Dendritic cell treated with granulocyte-macrophage colony-stimulating factor and Interleukin-4, amounts not matched to agents 40 ng/mL and 50 ng/mL, for 4 days (primary cell): ENCODE results near the gene SOX5.
"Not testable (repeated sequence)": the region's sequence is repeated elsewhere in the genome, so short reads cannot be mapped to it uniquely, and the experiment has no call there.

Source experiments
- H3K27ac Mint-ChIP-seq: one replicate; pipeline ENCODE4 v1.8.0; 2022; ENCODE audit warnings: mild to moderate bottlenecking, mixed read lengths
- H3K27me3 Mint-ChIP-seq: one replicate; pipeline ENCODE4 v1.8.0; 2022; ENCODE audit warnings: mild to moderate bottlenecking, mixed read lengths
- H3K36me3 Mint-ChIP-seq: one replicate; pipeline ENCODE4 v1.8.0; 2022; ENCODE audit warnings: low read depth, mixed read lengths
- H3K4me1 Mint-ChIP-seq: one replicate; pipeline ENCODE4 v1.8.0; 2022; ENCODE audit warnings: low read depth, mixed read lengths
- H3K4me3 Mint-ChIP-seq: one replicate; pipeline ENCODE4 v1.8.0; 2022; ENCODE audit warnings: mild to moderate bottlenecking, moderate library complexity, mixed read lengths
- H3K9me3 Mint-ChIP-seq: one replicate; pipeline ENCODE4 v1.8.0; 2022; ENCODE audit warnings: mixed read lengths
- intact Hi-C: fragments of 100-400 bp; cut with micrococcal nuclease; formaldehyde crosslinking; loops from one replicate; pipeline ENCODE4 v1.15.0; 2022

The SOX5 gene

DNA sequence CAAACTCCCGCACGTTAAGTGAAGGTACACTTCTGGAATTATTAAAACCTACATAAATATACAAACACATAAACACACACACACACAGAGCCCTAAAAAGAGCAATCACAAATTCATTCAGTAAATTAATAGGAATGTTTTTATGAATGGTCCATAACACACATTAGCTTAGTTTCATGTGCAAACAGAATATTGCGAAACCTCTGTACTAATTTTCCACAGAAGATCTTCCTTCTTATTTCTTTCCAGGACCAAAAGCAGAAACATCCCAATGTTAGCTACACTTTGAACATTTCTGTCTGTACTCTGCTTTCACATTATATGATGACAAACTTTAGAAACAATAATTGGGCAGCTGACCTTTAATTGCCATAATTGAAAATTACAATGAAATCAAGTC, 101.6 kb downstream of the SOX5 start:
- no peaks in the 10 kb centered on the region for H3K27me3 Mint-ChIP-seq
- no peaks in the 10 kb centered on the region for H3K36me3 Mint-ChIP-seq
- no peaks in the 10 kb centered on the region for H3K4me1 Mint-ChIP-seq
- no peak overlapping the region for H3K27ac Mint-ChIP-seq
- H3K4me3 Mint-ChIP-seq = no peak overlapping the region
- no peaks in the 10 kb centered on the region for H3K9me3 Mint-ChIP-seq
- intact Hi-C loops = no loop called here

DNA sequence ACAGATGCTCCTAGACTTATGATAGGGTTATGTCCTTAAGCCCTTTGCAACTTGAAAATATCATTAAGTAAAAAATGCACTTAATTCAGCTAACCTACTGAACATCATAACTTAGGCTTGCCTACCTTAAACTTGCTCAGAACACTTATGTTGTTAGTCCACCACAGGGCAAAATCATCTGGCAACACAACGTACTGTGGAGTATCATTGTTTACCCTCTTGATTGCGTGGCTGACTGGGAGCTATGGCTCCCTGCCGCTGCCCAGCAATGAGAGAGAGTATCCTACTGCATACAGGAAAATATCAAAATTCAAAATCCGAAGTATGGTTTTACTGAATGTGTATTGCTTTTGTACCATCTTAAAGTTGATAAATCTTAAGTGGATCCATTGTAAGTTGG, 105.5 kb downstream of the SOX5 start:
- Mint-ChIP-seq H3K27ac (no peak overlapping the region), H3K36me3 (no peaks in the 10 kb centered on the region), H3K4me3 (no peak overlapping the region), H3K9me3 (no peaks in the 10 kb centered on the region), H3K27me3 (no peaks in the 10 kb centered on the region), H3K4me1 (no peaks in the 10 kb centered on the region)
- intact Hi-C loops = no loop called here

DNA sequence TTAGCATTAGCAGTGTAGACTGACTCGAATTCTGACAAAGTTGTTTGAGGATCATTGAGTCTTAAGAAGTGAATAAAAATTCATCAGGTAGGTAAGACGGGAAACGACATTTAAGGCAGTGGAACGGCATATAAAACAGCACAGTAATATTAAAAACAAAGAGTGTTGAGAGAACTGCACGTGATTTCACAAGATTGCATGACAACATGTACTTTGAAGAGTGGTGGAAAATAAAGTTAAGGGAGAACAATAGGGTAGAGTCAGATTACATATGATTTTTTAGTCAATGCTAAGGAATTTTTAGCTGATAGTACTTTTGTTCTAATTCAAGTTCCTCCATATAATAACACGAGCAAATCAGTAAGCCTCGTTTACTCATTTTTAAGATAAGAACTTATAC, 115.4 kb downstream of the SOX5 start:
- intact Hi-C loops = no loop called here
- H3K27me3 Mint-ChIP-seq = no peaks in the 10 kb centered on the region
- no peak overlapping the region for H3K27ac Mint-ChIP-seq
- H3K4me3 Mint-ChIP-seq = no peak overlapping the region
- no peaks in the 10 kb centered on the region for H3K9me3 Mint-ChIP-seq
- H3K36me3 Mint-ChIP-seq = no peaks in the 10 kb centered on the region
- no peaks in the 10 kb centered on the region for H3K4me1 Mint-ChIP-seq

- intact Hi-C loops = no loop called here
- Mint-ChIP-seq H3K27ac (no peak overlapping the region), H3K4me1 (no peaks in the 10 kb centered on the region), H3K9me3 (no peaks in the 10 kb centered on the region), H3K27me3 (no peaks in the 10 kb centered on the region), H3K4me3 (no peak overlapping the region), H3K36me3 (no peaks in the 10 kb centered on the region)
Observed at GRCh38 chr12:23831739-23832138, 117.7 kb downstream of the SOX5 start.

GRCh38 chr12:23830210-23830609, 119.3 kb downstream of the SOX5 start:
- H3K27me3 Mint-ChIP-seq = no peaks in the 10 kb centered on the region
- H3K9me3 Mint-ChIP-seq = no peaks in the 10 kb centered on the region
- no peaks in the 10 kb centered on the region for H3K36me3 Mint-ChIP-seq
- intact Hi-C loops = no loop called here
- no peak overlapping the region for H3K27ac Mint-ChIP-seq
- H3K4me1 Mint-ChIP-seq = no peaks in the 10 kb centered on the region
- H3K4me3 Mint-ChIP-seq = no peak overlapping the region

GRCh38 chr12:23827353-23827752, 122.1 kb downstream of the SOX5 start:
- Mint-ChIP-seq H3K4me1 (no peaks in the 10 kb centered on the region), H3K4me3 (no peak overlapping the region), H3K36me3 (no peaks in the 10 kb centered on the region), H3K9me3 (peaks cover 22% of the 10 kb centered on the region), H3K27ac (no peak overlapping the region), H3K27me3 (no peaks in the 10 kb centered on the region)
- intact Hi-C loops = no loop called here

DNA sequence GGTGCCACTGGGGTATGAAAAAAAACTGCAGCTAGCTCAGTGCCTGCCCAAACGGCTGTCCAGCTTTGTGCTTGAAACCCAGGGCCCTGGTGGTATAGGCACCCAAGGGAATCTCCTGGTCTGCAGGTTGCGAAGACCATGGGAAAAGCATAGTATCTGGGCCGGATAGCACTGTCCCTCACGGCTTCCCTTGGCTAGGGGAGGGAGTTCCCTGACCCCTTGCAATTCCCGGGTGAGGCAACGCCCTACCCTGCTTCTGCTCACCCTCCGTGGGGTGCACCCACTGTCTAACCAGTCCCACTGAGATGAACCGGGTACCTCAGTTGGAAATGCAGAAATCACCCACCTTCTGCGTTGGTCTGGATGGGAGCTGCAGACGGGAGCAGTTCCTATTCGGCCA, 124.3 kb downstream of the SOX5 start:
- peaks cover 27% of the 10 kb centered on the region for H3K9me3 Mint-ChIP-seq
- H3K4me3 Mint-ChIP-seq, H3K4me1 Mint-ChIP-seq, H3K36me3 Mint-ChIP-seq, H3K27me3 Mint-ChIP-seq, intact Hi-C loops, H3K27ac Mint-ChIP-seq: not testable (repeated sequence)

DNA sequence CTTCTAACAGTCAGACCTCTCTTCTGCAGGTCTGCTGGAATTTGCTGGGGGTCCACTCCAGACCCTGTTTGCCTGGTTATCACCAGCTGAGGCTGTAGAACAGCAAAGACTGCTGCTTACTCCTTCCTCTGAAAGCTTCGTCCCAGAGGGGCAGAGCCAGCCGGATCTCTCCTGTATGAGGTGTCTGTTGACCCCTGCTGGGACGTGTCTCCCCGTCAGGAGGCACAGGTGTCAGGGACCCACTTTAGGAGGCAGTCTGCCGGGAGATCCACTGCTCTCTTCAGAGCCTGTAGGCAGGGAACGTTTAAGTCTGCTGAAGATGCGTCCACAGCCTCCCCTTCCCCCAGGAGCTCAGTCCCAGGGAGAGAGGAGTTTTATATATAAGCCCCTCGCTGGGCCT, 125.1 kb downstream of the SOX5 start:
- H3K27me3 Mint-ChIP-seq = no peaks in the 10 kb centered on the region
- peaks cover 27% of the 10 kb centered on the region for H3K9me3 Mint-ChIP-seq
- no peaks in the 10 kb centered on the region for H3K4me1 Mint-ChIP-seq
- H3K36me3 Mint-ChIP-seq = no peaks in the 10 kb centered on the region
- no peak overlapping the region for H3K27ac Mint-ChIP-seq
- intact Hi-C loops = no loop called here
- H3K4me3 Mint-ChIP-seq = no peak overlapping the region

GRCh38 chr12:23822883-23823282, 126.6 kb downstream of the SOX5 start:
- H3K4me3 Mint-ChIP-seq, H3K27me3 Mint-ChIP-seq, intact Hi-C loops, H3K36me3 Mint-ChIP-seq, H3K4me1 Mint-ChIP-seq, H3K27ac Mint-ChIP-seq: not testable (repeated sequence)
- H3K9me3 Mint-ChIP-seq = peaks cover 27% of the 10 kb centered on the region

- peaks cover 5% of the 10 kb centered on the region for H3K9me3 Mint-ChIP-seq
- no peaks in the 10 kb centered on the region for H3K4me1 Mint-ChIP-seq
- no peaks in the 10 kb centered on the region for H3K36me3 Mint-ChIP-seq
- no peak overlapping the region for H3K4me3 Mint-ChIP-seq
- no peak overlapping the region for H3K27ac Mint-ChIP-seq
- intact Hi-C loops = no loop called here
- no peaks in the 10 kb centered on the region for H3K27me3 Mint-ChIP-seq
Observed at GRCh38 chr12:23817345-23817744, 132.1 kb downstream of the SOX5 start.

GRCh38 chr12:23816394-23816851, 133.0 kb downstream of the SOX5 start:
- Mint-ChIP-seq H3K36me3 (no peaks in the 10 kb centered on the region), H3K9me3 (no peaks in the 10 kb centered on the region), H3K27ac (no peak overlapping the region), H3K4me1 (no peaks in the 10 kb centered on the region), H3K4me3 (no peak overlapping the region), H3K27me3 (no peaks in the 10 kb centered on the region)
- intact Hi-C loops = no loop called here

DNA sequence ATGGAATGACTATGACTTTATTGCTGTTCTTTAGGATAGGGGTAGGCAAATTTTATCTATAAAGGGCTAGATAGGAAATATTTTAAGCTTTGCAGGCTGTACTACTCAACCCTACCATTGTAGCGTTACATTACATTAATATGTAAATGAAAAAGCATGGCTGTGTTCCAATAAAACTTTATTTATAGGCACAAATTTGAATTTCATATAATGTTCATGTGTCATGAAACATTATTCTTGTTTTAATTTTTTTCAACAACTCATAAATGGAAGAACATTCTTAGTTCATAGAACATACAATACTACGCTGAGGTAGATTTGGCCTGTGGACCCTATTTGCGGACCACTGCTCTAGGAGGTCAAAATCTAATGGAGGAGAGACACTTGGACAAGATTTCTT, 133.7 kb downstream of the SOX5 start:
- H3K27ac Mint-ChIP-seq = no peak overlapping the region
- no peaks in the 10 kb centered on the region for H3K4me1 Mint-ChIP-seq
- intact Hi-C loops = no loop called here
- no peaks in the 10 kb centered on the region for H3K36me3 Mint-ChIP-seq
- no peaks in the 10 kb centered on the region for H3K27me3 Mint-ChIP-seq
- H3K4me3 Mint-ChIP-seq = no peak overlapping the region
- no peaks in the 10 kb centered on the region for H3K9me3 Mint-ChIP-seq

DNA sequence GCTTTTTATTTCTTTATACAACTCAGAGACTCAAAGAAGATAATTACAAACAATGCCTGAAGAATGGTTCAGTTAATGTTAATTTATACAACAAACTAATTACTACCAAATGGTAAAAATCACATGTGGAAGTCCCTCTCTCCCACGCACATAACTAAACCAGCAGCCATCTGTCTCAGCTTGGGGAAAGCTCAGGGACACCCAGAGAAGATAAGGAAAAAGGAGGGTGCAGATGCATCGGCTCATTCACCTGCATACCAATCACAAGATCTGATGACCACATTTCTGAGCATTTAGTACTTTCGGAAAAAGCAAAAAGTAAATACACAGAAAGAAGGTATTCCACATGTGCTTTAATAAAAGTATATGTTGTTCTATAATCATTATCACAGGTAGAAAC, 136.3 kb downstream of the SOX5 start:
- intact Hi-C loops = no loop called here
- H3K9me3 Mint-ChIP-seq = no peaks in the 10 kb centered on the region
- H3K4me3 Mint-ChIP-seq = no peak overlapping the region
- no peaks in the 10 kb centered on the region for H3K4me1 Mint-ChIP-seq
- no peak overlapping the region for H3K27ac Mint-ChIP-seq
- H3K27me3 Mint-ChIP-seq = no peaks in the 10 kb centered on the region
- no peaks in the 10 kb centered on the region for H3K36me3 Mint-ChIP-seq

- intact Hi-C loops = no loop called here
- Mint-ChIP-seq H3K36me3 (no peaks in the 10 kb centered on the region), H3K4me1 (no peaks in the 10 kb centered on the region), H3K4me3 (no peak overlapping the region), H3K27ac (no peak overlapping the region), H3K9me3 (no peaks in the 10 kb centered on the region), H3K27me3 (no peaks in the 10 kb centered on the region)
Observed at GRCh38 chr12:23810329-23810902, 139.1 kb downstream of the SOX5 start.

DNA sequence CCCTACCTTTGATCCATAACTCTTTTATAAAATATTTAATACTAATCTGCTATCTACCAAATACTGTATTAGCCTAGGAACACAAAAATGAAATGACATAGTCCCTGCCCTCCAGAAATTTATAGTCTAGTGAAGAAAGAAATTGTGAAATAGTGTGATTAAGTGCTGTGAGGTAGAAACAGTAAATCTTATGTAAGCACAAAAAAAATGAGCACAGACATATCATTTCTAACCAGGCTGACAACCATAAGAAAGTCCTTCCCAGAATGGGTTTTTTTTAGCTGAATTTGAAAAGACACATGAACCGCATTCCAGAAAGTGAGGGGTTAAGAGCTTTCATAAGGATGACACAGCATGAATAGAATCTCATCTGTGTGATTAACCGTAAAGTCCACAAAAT, 145.9 kb downstream of the SOX5 start:
- H3K4me3 Mint-ChIP-seq = no peak overlapping the region
- no peak overlapping the region for H3K27ac Mint-ChIP-seq
- intact Hi-C loops = no loop called here
- no peaks in the 10 kb centered on the region for H3K27me3 Mint-ChIP-seq
- H3K36me3 Mint-ChIP-seq = no peaks in the 10 kb centered on the region
- no peaks in the 10 kb centered on the region for H3K9me3 Mint-ChIP-seq
- H3K4me1 Mint-ChIP-seq = no peaks in the 10 kb centered on the region
